Stimulated activated CD4-positive, alpha-beta T cell treated with anti-CD3 and anti-CD28 coated beads, Interleukin-4, amount 100 ng/mL, for 48 hours (primary cell): Measurements from ENCODE around the gene SEMA4A.
A peak's percentile ranks its signal among the peaks of the same experiment; 100 is the strongest.
"Not testable (repeated sequence)": the region's sequence is repeated elsewhere in the genome, so short reads cannot be mapped to it uniquely, and the experiment has no call there.

Experiments used
- DNase-seq, 2 donors: peaks; one replicate each; pipeline ENCODE4 v3.0.0-alpha.2; 2020; ENCODE audit warnings: low read depth in 2 of 2

Gene SEMA4A

GRCh38 chr1:156153362-156153761 lies at the start of gene SEMA4A:
TSS of gene SEMA4A (plus strand) at chr1:156153585. CDS start at chr1:156154579, 994 bp downstream.
- no peak for DNase-seq

DNA sequence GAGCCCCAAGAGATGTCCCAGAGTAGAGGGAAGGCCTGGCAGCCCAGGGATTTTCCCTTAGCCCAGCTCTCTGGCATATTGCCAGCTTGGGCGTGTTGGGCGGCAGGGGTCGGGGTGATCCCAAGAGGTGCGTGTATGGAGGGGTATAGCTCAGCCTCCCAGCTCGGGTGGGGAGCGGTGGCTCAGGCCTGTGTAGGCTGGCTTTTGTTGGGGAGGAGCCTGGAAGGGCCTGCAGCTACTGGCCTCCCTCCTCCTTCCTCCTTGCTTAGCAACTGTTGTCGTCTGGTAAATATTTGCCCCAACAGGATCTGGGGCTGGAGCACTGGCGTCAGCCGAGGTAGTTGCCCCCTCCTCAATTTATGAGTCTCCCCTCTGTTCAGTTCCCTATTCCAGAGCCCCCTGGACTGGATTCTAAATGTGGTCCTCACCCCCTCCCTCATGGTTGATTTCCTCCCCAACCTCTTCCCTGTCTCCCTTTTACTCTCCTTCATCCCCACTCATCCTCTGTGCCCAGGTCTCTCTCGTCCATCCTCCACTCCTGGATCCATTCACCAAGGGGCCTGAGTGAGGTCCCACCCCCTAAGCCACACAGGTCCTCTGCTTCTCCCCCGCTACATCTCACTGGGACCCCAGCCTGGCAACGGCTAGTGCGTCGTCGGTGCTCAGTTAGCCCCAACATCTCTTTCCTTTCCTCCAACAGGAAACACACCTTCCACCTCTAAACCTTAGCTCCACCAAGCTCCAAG lies 49.1 kb upstream of the SEMA4A start:
- DNase-seq = no peak

DNA sequence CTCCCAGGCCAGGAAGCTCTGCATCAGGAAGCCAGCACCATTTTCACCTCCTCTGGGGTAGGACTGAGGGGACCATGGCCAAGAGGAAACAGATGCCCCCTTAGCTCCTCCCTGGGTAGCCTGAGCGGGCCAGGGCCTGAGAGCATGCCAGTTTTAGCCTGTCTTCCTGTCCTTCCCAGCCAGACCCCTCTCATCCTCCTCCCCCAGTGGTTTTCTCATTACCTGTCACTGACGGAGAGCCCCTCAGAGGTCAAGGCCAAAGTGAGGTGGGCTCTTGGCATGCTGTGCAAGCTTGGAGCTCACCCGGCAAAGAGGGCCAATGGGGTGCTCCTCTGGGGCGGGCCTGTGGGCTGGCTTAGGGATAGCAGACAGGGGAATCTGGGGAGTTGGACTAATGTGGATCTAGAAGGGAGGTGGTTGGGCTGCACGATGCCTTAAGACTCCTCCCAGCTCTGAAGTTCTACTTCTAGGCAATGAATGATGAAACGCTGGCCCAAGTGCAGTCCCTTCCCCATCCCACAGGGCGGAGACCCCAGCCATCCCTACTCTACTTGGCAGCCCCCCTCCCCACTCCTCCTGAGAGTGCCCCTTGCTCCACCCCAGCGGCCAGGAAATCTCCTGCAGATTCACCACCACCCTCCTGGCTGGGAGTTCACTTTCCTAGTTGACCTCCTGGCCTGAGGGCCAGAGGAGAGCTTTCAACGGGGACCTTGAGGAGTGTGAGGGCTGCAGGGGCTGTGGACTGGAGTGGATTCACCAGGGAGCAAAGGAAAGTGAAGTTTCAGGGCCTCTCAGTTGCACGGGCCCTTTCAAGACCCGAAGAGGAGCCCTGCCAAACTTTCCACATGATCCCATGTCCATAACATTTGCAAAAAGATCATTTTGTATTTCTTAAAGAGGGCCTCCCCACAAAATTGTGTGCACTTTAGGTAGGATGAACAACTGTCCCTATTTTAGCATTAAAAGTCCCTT lies 48.2 kb upstream of the SEMA4A start:
- no peak for DNase-seq

- DNase-seq = no peak
Measured at GRCh38 chr1:156106624-156107488, 46.5 kb upstream of the SEMA4A start.

- no peak for DNase-seq
Measured at GRCh38 chr1:156108057-156108456, 45.3 kb upstream of the SEMA4A start.

DNA sequence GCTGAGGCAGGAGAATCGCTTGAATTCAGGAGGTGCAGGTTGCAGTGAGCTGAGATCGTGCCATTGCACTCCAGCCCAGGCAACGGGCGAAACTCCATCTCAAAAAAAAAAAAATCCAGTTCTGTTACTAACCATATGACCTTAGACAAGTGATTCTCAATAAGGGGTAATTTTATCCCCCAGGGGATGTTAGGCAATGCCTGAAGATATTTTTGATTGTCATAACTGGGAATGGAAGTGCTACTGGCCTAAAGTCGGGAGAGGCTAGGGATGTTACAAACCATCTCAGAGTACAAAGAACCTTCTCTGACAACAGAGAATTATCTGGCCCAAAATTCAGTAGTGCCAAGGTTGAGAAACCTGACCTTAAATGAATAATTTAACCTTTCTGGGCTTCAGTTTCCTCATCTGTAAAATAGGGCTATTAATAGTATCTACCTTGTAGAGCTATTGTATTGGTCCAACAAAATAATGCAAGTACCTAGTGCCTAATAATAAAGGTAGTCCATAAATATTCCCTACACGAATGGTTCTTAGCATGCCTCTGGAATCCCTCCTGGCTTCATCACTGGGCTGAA lies 44.6 kb upstream of the SEMA4A start:
- no peak for DNase-seq

GRCh38 chr1:156110252-156110651 lies 43.1 kb upstream of the SEMA4A start:
- DNase-seq = no peak

- DNase-seq = no peak
Measured at GRCh38 chr1:156111355-156111962, 41.9 kb upstream of the SEMA4A start.

- no peak for DNase-seq
Measured at GRCh38 chr1:156112276-156113137, 40.9 kb upstream of the SEMA4A start.

DNA sequence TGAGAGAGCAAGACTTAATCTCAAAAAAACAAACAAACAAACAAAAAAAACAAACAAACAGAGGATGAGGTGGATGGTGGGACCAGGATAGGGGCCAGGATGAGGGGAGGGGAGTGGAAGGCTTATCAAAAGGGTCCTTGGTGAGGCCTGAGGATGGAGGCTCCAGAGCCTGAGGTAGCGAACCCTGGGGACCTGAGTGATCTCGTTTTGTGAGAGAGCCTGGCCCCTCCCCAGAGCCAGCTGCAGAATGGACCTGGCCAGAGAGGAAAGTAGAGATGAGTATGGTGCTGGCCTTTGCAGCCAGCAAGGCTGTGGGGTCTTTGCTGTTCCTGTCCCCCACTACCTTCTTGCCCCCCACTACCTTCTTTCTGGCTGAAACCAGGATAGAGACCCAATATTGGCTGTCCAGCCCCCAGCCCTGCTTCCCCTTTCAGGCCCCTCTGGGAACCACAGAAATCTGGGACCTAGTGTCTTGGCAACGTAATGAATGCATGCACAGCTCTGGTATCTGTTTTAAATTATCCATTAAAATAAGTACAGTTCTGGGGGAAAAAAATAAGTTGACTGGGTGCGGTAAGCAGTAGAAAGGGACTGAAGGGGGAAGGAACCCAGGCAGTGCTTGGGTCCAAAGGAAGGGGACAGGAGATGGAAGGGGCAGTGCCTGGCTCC lies 40.0 kb upstream of the SEMA4A start:
- no peak for DNase-seq

GRCh38 chr1:156114101-156114918 lies 39.1 kb upstream of the SEMA4A start, which contains the start of gene LMNA:
TSS of gene LMNA (plus strand) at chr1:156114711. CDS start at chr1:156114919, 208 bp downstream.
- DNase-seq = peak; percentile 60 to 79

DNA sequence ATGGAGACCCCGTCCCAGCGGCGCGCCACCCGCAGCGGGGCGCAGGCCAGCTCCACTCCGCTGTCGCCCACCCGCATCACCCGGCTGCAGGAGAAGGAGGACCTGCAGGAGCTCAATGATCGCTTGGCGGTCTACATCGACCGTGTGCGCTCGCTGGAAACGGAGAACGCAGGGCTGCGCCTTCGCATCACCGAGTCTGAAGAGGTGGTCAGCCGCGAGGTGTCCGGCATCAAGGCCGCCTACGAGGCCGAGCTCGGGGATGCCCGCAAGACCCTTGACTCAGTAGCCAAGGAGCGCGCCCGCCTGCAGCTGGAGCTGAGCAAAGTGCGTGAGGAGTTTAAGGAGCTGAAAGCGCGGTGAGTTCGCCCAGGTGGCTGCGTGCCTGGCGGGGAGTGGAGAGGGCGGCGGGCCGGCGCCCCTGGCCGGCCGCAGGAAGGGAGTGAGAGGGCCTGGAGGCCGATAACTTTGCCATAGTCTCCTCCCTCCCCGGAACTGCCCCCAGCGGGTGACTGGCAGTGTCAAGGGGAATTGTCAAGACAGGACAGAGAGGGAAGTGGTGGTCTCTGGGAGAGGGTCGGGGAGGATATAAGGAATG lies 38.4 kb upstream of the SEMA4A start:
- no peak for DNase-seq

DNA sequence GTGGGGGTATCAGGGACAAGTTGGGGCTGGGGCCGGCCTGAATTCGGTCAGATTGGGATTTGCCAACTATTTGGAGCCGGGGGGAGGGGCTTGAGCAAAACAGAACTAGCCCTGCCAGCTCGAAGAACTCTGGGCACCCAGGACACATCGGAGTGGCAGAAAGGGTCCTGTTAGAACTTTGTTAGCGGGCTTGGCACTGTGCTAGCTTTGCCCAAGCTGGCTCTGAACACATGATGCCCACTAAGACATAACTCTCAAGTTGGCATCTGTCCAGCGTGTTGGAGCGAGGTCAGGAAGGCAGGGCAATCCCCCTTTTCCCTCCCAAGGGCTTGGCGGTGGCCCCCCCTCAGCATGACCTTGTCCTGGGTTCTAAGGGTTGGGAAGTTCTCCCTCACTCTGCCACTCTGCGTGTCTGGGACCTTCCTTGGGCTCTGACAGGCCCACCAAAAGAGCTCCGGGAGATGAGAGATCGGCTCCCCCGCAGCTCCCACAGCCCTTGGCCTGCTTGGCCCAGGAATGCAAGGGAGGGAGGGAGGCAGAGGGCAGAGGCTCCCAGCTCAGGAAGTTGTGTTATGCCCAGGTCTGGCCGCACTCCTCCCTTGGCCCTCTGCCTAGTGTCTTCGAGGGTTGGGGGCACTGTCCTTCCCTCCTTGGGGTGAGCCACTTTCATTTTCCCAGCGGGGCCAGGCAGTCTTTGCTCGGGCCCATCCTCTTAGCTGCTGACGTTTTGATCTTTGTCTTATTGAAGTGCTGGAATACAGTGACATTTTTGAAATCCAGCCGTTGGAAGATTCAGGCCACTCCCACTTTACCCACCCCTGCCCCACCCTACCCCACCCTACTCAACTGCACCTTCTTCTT lies 37.6 kb upstream of the SEMA4A start:
- DNase-seq = no peak

DNA sequence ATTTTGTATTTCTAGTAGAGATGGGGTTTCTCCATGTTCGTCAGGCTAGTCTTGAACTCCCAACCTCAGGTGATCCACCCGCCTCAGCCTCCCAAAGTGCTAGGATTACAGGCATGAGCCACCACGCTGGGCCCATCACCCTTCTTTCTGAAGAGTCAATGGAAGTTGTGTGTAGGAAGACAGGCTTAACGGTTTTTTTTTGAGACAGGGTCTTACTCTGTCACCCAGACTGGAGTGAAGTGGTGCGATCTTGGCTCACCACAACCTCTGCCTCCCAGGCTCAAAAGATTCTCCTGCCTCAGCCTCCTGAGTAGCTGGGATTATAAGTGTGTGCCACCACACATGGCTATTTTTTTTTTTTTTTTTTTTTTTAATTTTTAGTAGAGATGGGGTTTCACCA lies 36.7 kb upstream of the SEMA4A start:
- not testable (repeated sequence) for DNase-seq

DNA sequence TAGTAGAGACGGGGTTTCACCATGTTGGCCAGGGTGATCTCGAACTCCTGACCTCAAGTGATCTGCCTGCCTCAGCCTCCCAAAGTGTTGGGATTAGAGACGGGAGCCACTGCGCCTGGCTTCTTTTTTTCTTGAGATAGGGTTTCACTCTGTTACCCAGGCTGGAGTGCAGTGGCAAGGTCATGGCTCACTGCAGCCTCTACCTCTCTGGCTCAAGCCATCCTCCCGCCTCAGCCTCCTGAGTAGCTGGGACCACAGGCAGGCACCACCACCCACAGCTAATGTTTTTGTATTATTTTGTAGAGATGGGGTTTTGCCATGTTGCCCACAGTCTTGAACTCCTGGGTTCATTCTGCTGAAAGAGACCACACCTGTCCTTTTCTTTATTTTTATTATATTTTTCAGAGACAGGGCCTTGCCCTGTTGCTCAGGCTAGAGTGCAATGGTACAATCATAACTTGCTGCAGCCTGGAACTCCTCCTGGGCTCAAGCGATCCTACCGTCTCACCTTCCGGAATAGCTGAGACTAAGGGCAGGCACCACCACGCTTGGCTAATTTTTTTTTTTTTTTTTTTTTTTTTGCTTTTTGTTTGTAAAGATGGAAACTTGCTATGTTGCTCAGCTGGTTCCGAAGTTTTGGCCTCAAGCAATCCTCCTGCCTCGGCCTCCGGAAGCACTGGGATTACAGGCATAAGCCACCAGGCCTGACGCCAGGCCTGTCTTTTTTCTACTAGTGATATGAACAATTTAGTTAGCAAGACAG lies 35.8 kb upstream of the SEMA4A start:
- DNase-seq = no peak

DNA sequence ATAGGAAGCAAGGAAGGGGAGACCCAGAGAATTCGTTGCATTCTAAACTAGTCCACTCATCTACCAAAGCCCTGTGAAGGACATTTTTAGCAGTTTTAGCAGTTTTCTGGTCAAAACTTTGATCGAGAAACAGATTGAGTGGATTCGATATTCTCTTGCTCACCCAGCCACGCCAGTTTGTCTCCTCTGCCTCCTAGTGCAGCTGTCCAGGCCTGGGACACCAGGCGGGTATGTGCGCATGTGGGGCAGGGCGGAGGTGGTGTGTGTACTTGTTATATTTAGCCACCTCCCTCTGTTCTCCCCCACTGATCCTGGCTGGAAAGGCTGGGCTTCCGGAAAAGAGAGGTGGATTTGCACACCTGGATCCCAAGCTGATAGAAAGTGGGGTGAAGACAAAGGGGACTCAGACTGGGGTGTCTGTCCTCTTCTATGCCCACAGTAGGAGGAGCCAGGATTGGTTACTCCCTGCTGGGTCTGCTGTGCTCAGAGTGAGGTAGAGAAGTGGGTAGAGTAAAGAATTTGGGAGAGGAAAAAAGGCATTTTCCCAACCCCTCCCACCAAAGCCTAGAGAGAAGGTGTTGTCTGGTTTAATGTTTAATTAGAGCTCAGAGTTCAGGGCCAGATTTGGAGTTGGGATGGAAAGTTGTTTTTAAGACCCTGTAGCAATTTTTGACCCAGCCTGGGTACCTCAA lies 35.1 kb upstream of the SEMA4A start:
- DNase-seq = no peak
